Activated naive CD8-positive, alpha-beta T cell treated with anti-CD3 and anti-CD28 coated beads for 36 hours (primary cell): ENCODE measurements around the gene CCBE1. TPM values are rescaled to one million over a fixed set of nuclear protein-coding genes. Genes with fewer than 3 reads are reported as not detected.

ENCODE experiments used
- DNase-seq: peaks from one replicate; pipeline ENCODE4 v3.0.0; 2021
- H3K27ac Mint-ChIP-seq: one replicate; pipeline ENCODE4 v1.8.0; 2022; ENCODE audit warnings: mild to moderate bottlenecking, moderate library complexity, mixed read lengths
- H3K27me3 Mint-ChIP-seq: one replicate; pipeline ENCODE4 v1.8.0; 2022; ENCODE audit warnings: mild to moderate bottlenecking, mixed read lengths
- H3K36me3 Mint-ChIP-seq: one replicate; pipeline ENCODE4 v1.8.0; 2021; ENCODE audit warnings: mild to moderate bottlenecking, mixed read lengths
- H3K4me1 Mint-ChIP-seq: one replicate; pipeline ENCODE4 v1.8.0; 2021; ENCODE audit warnings: mixed read lengths
- H3K4me3 Mint-ChIP-seq: one replicate; pipeline ENCODE4 v1.8.0; 2022; ENCODE audit warnings: mild to moderate bottlenecking, moderate library complexity, mixed read lengths
- H3K9me3 Mint-ChIP-seq: one replicate; pipeline ENCODE4 v1.8.0; 2022; ENCODE audit warnings: mixed read lengths
- total RNA-seq, 2 experiments: library from RNA; stranded (reverse); gene quantifications; one replicate each; pipeline ENCODE4 v1.2.3, GENCODE V29; 2021

The CCBE1 gene
- total RNA-seq, 2 experiments from 2014 or later = not detected

GRCh38 chr18:59492756-59493421 is 204.3 kb downstream of the CCBE1 start:
- H3K27ac Mint-ChIP-seq = no peak overlapping the region
- no peaks in the 10 kb centered on the region for H3K9me3 Mint-ChIP-seq
- no peaks in the 10 kb centered on the region for H3K4me1 Mint-ChIP-seq

GRCh38 chr18:59488899-59489298 is 208.3 kb downstream of the CCBE1 start:
- Mint-ChIP-seq H3K4me1 (no peaks in the 10 kb centered on the region), H3K27me3 (peaks cover 2% of the 10 kb centered on the region), H3K36me3 (no peaks in the 10 kb centered on the region), H3K27ac (no peak overlapping the region), H3K9me3 (no peaks in the 10 kb centered on the region), H3K4me3 (no peak overlapping the region)
- no peak for DNase-seq

More at GRCh38 chr18:59492756-59493421, 204.3 kb downstream of the CCBE1 start:
- Mint-ChIP-seq H3K27me3 (no peaks in the 10 kb centered on the region), H3K4me3 (no peak overlapping the region), H3K36me3 (no peaks in the 10 kb centered on the region)
- DNase-seq = no peak

GRCh38 chr18:59485382-59485781 is 211.8 kb downstream of the CCBE1 start:
- DNase-seq = no peak
- H3K27ac Mint-ChIP-seq = no peak overlapping the region
- H3K27me3 Mint-ChIP-seq = peaks cover 16% of the 10 kb centered on the region
- no peaks in the 10 kb centered on the region for H3K36me3 Mint-ChIP-seq
- H3K9me3 Mint-ChIP-seq = no peaks in the 10 kb centered on the region
- H3K4me1 Mint-ChIP-seq = no peaks in the 10 kb centered on the region
- H3K4me3 Mint-ChIP-seq = no peak overlapping the region

GRCh38 chr18:59484561-59485328 is 212.5 kb downstream of the CCBE1 start:
- no peak overlapping the region for H3K27ac Mint-ChIP-seq
- no peaks in the 10 kb centered on the region for H3K9me3 Mint-ChIP-seq
- H3K4me3 Mint-ChIP-seq = no peak overlapping the region
- peaks cover 18% of the 10 kb centered on the region for H3K27me3 Mint-ChIP-seq
- H3K36me3 Mint-ChIP-seq = no peaks in the 10 kb centered on the region
- H3K4me1 Mint-ChIP-seq = no peaks in the 10 kb centered on the region
- no peak for DNase-seq

- Mint-ChIP-seq H3K36me3 (no peaks in the 10 kb centered on the region), H3K27me3 (peaks cover 21% of the 10 kb centered on the region), H3K27ac (no peak overlapping the region), H3K4me3 (no peak overlapping the region), H3K4me1 (no peaks in the 10 kb centered on the region), H3K9me3 (no peaks in the 10 kb centered on the region)
- no peak for DNase-seq
Measured at GRCh38 chr18:59484131-59484530, 213.1 kb downstream of the CCBE1 start.

GRCh38 chr18:59481436-59481835 is 215.8 kb downstream of the CCBE1 start:
- no peaks in the 10 kb centered on the region for H3K9me3 Mint-ChIP-seq
- no peaks in the 10 kb centered on the region for H3K36me3 Mint-ChIP-seq
- no peaks in the 10 kb centered on the region for H3K4me1 Mint-ChIP-seq
- no peak for DNase-seq
- H3K27me3 Mint-ChIP-seq = peaks cover 27% of the 10 kb centered on the region
- H3K4me3 Mint-ChIP-seq = no peak overlapping the region
- no peak overlapping the region for H3K27ac Mint-ChIP-seq

GRCh38 chr18:59479776-59480175 is 217.4 kb downstream of the CCBE1 start:
- Mint-ChIP-seq H3K27ac (no peak overlapping the region), H3K27me3 (peaks cover 35% of the 10 kb centered on the region), H3K36me3 (no peaks in the 10 kb centered on the region), H3K4me1 (no peaks in the 10 kb centered on the region), H3K4me3 (no peak overlapping the region), H3K9me3 (no peaks in the 10 kb centered on the region)
- no peak for DNase-seq

- DNase-seq = no peak
- H3K4me1 Mint-ChIP-seq = no peaks in the 10 kb centered on the region
Measured at GRCh38 chr18:59478591-59478990, 218.6 kb downstream of the CCBE1 start.

GRCh38 chr18:59477849-59478248 is 219.4 kb downstream of the CCBE1 start:
- Mint-ChIP-seq H3K27ac (no peak overlapping the region), H3K36me3 (no peaks in the 10 kb centered on the region), H3K9me3 (peaks cover 2% of the 10 kb centered on the region), H3K4me1 (no peaks in the 10 kb centered on the region), H3K4me3 (no peak overlapping the region), H3K27me3 (peaks cover 39% of the 10 kb centered on the region)
- no peak for DNase-seq

More at GRCh38 chr18:59478591-59478990, 218.6 kb downstream of the CCBE1 start:
- Mint-ChIP-seq H3K9me3 (peaks cover 2% of the 10 kb centered on the region), H3K4me3 (no peak overlapping the region), H3K27me3 (peaks cover 39% of the 10 kb centered on the region), H3K27ac (no peak overlapping the region), H3K36me3 (no peaks in the 10 kb centered on the region)

- DNase-seq = no peak
- Mint-ChIP-seq H3K27ac (no peak overlapping the region), H3K4me3 (no peak overlapping the region), H3K36me3 (no peaks in the 10 kb centered on the region), H3K9me3 (peaks cover 2% of the 10 kb centered on the region), H3K27me3 (peaks cover 19% of the 10 kb centered on the region), H3K4me1 (no peaks in the 10 kb centered on the region)
Measured at GRCh38 chr18:59470561-59471121, 226.6 kb downstream of the CCBE1 start.

GRCh38 chr18:59469463-59470180 is 227.6 kb downstream of the CCBE1 start:
- no peak for DNase-seq
- Mint-ChIP-seq H3K27me3 (peaks cover 13% of the 10 kb centered on the region), H3K27ac (no peak overlapping the region), H3K36me3 (no peaks in the 10 kb centered on the region), H3K4me1 (no peaks in the 10 kb centered on the region), H3K4me3 (no peak overlapping the region), H3K9me3 (peaks cover 2% of the 10 kb centered on the region)

- DNase-seq = no peak
- H3K9me3 Mint-ChIP-seq = no peaks in the 10 kb centered on the region
- H3K27ac Mint-ChIP-seq = no peak overlapping the region
- H3K27me3 Mint-ChIP-seq = peaks cover 8% of the 10 kb centered on the region
- H3K36me3 Mint-ChIP-seq = no peaks in the 10 kb centered on the region
- H3K4me3 Mint-ChIP-seq = no peak overlapping the region
- H3K4me1 Mint-ChIP-seq = no peaks in the 10 kb centered on the region
Measured at GRCh38 chr18:59468821-59469220, 228.4 kb downstream of the CCBE1 start.

GRCh38 chr18:59467497-59467896 is 229.7 kb downstream of the CCBE1 start:
- no peaks in the 10 kb centered on the region for H3K9me3 Mint-ChIP-seq
- no peak overlapping the region for H3K4me3 Mint-ChIP-seq
- no peak for DNase-seq
- no peaks in the 10 kb centered on the region for H3K4me1 Mint-ChIP-seq
- no peaks in the 10 kb centered on the region for H3K36me3 Mint-ChIP-seq
- peaks cover 4% of the 10 kb centered on the region for H3K27me3 Mint-ChIP-seq
- H3K27ac Mint-ChIP-seq = no peak overlapping the region

- Mint-ChIP-seq H3K9me3 (no peaks in the 10 kb centered on the region), H3K4me3 (no peak overlapping the region), H3K4me1 (no peaks in the 10 kb centered on the region), H3K36me3 (no peaks in the 10 kb centered on the region), H3K27me3 (peaks cover 4% of the 10 kb centered on the region), H3K27ac (no peak overlapping the region)
- DNase-seq = no peak
Measured at GRCh38 chr18:59466980-59467379, 230.2 kb downstream of the CCBE1 start.

- H3K9me3 Mint-ChIP-seq = no peaks in the 10 kb centered on the region
- H3K27ac Mint-ChIP-seq = no peak overlapping the region
- no peak for DNase-seq
- peaks cover 4% of the 10 kb centered on the region for H3K27me3 Mint-ChIP-seq
- no peaks in the 10 kb centered on the region for H3K36me3 Mint-ChIP-seq
- no peaks in the 10 kb centered on the region for H3K4me1 Mint-ChIP-seq
- no peak overlapping the region for H3K4me3 Mint-ChIP-seq
Measured at GRCh38 chr18:59464486-59464885, 232.7 kb downstream of the CCBE1 start.
